Uterus (tissue), 4 donors: Measurements from ENCODE around the gene RBM38. TPM values are rescaled to one million over a fixed set of nuclear protein-coding genes. Genes with fewer than 3 reads are reported as not detected.
A peak's percentile ranks its signal among the peaks of the same experiment; 100 is the strongest.

Source experiments
- DNase-seq, 2 donors: peaks; one replicate each; pipeline ENCODE4 v3.0.0-alpha.2; 2019 to 2020
- H3K27ac ChIP-seq, 2 donors: fragments of 200-600 bp; sonication (generic); 1 replicate in 1 of 2; 2 replicates in 1 of 2; pipeline ENCODE4 v1.5.1; 2016 to 2018
- H3K27me3 ChIP-seq, 2 donors: fragments of 200-600 bp; sonication (generic); one replicate each; pipeline ENCODE4 v1.5.1; 2018 to 2019; ENCODE audit warnings: control low read depth in 1 of 2
- H3K36me3 ChIP-seq, 2 donors: fragments of 200-600 bp; sonication (generic); one replicate each; pipeline ENCODE4 v1.5.1; 2019; ENCODE audit warnings: control low read depth in 1 of 2
- H3K4me1 ChIP-seq, 2 donors: fragments of 200-600 bp; sonication (generic); one replicate each; pipeline ENCODE4 v1.5.1; 2018 to 2019; ENCODE audit warnings: control low read depth in 1 of 2
- H3K4me3 ChIP-seq, 2 donors: fragments of 200-600 bp; sonication (generic); 1 replicate in 1 of 2; 2 replicates in 1 of 2; pipeline ENCODE4 v1.5.1; 2018 to 2019; ENCODE audit warnings: mild to moderate bottlenecking in 1 of 2
- H3K9me3 ChIP-seq, 2 donors: fragments of 200-600 bp; sonication (generic); one replicate each; pipeline ENCODE4 v1.5.1; 2019; ENCODE audit warnings: control low read depth in 1 of 2
- POLR2A ChIP-seq, 2 donors: fragments of 450-650 bp; IDR thresholded peaks; one replicate each; pipeline ENCODE4 v1.6.1; 2016; ENCODE audit warnings: antibody characterized with exemption in 2 of 2, mild to moderate bottlenecking in 1 of 2, moderate library complexity in 1 of 2
- intact Hi-C: fragments of 100-400 bp; cut with DNase I; formaldehyde crosslinking; loops from one replicate; pipeline ENCODE4 v1.15.1; 2023; ENCODE audit warnings: low total_unique reads
- total RNA-seq, 4 donors: library from RNA; depleted of rRNA in 3 of 4; stranded (reverse); fragments of >200 nt in 3 of 4; gene quantifications; one replicate each; pipeline versions ENCODE4 v1.1.0 to v1.2.4, GENCODE V29; 2014 to 2023
- TF ChIP-seq, protein P1 (sequence below), 4 experiments: fragments of 200-600 bp in 2 of 4; fragments of 450-650 bp in 2 of 4; sonication (generic) in 2 of 4; IDR thresholded peaks; one replicate each; pipeline ENCODE4 v1.5.1; 2016 to 2019; ENCODE audit warnings: antibody characterized with exemption in 4 of 4, mild to moderate bottlenecking in 2 of 4, moderate library complexity in 1 of 4
- donor health status: DM: yes; HTN: yes; CAD: no.

RBM38 gene
- total RNA-seq, 4 donors from 2014 or later, result 1.2 to 48.6 (median 8.8) TPM

DNA sequence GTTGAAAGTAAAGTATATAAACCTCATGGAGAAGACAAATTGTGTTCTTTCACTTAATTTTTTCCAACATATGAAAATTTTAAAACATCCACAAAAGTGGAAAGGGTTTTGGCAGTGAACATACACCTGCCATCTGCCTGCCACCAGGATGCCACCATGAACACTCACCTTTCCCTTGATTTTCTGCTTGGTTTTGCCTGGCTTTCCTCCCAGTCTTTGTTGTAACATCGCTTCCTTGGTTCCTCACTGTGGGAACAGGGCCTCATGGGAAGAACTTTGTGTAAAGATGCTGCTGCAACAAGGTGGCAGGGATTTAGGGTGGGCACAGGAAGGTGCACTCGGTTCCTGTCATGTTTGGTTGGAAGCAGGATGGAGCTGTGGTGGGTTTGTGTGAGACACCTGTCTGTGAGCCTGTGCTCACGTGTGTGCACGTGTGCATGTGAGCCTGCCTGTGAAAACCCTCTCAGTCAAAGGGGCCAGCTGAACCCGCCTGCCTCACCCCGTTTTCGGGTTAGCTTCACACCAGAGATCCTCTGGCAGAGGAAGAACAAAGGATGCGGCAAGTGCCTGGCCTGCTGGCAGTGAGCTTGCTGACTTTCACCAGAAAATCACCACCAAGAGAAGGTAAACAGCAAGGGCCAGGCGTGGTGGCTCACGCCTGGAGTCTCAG, 11.0 kb upstream of the RBM38 start:
- DNase-seq, result no peak
- no peaks in the 10 kb centered on the region for H3K36me3 ChIP-seq
- intact Hi-C loops, result loop anchor here (5.0 kb wide), 1 partner anchor 117 kb away; no protein-coding TSS in a partner anchor

DNA sequence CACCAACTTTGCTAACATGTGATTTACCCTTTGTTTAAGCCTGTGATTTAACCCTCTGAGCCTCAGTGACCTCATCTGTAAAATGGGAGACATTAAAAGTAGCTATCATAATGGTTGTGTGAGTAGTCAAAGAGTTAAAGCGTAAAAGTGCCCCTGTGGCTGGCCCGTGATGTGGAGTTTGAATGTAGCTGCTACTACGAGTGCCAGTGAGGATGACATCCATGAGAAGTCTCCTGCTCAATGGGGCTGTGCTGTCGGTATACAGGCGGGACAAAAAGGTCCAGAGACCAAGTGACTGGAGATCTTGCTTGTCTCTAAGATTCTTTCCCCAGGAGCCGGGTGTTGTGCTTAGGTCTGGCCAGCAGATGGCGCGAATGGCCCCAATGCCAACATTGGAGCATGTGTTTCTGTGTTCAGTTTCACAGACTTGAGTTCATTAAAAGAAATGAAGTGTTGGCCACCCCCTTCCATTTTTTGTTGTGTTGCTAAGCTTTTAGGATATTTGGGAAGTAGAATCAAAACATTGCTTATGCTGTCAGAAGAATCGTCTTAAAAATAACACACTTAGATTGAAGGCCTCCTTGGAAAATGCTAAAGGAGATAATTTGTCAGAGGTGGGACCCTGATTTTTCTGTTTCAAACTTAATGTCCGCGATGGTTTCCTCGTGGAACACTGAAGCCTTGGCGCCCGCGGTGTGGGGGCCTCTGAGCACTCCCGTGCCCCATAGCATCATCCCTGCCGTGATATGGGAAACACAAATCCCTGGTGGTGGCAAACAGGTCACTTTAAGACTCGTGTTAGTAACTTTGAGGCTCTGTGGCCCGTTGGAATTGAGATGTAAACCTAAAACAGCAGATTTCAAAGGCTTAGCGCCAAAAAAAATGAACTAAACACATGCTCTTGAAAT, 9.3 kb upstream of the RBM38 start:
- Histone ChIP-seq H3K4me3 (no peak overlapping the region), H3K36me3 (no peaks in the 10 kb centered on the region), H3K9me3 (no peaks in the 10 kb centered on the region), H3K4me1 (no peaks in the 10 kb centered on the region), H3K27me3 (no peaks in the 10 kb centered on the region), H3K27ac (no peak overlapping the region)
- peak; percentile 83 for DNase-seq
- intact Hi-C loops, result loop anchor here (5.0 kb wide), 1 partner anchor 115 kb away; no protein-coding TSS in a partner anchor
- TF ChIP-seq, protein P1, sequence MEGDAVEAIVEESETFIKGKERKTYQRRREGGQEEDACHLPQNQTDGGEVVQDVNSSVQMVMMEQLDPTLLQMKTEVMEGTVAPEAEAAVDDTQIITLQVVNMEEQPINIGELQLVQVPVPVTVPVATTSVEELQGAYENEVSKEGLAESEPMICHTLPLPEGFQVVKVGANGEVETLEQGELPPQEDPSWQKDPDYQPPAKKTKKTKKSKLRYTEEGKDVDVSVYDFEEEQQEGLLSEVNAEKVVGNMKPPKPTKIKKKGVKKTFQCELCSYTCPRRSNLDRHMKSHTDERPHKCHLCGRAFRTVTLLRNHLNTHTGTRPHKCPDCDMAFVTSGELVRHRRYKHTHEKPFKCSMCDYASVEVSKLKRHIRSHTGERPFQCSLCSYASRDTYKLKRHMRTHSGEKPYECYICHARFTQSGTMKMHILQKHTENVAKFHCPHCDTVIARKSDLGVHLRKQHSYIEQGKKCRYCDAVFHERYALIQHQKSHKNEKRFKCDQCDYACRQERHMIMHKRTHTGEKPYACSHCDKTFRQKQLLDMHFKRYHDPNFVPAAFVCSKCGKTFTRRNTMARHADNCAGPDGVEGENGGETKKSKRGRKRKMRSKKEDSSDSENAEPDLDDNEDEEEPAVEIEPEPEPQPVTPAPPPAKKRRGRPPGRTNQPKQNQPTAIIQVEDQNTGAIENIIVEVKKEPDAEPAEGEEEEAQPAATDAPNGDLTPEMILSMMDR (IDR thresholded peaks at IDR 0.05), result peak; percentile 87 to 93 (median 92)
- no peak for TF ChIP-seq POLR2A (IDR thresholded peaks at IDR 0.05)

More for the DNA sequence above, 11.0 kb upstream of the RBM38 start:
- Histone ChIP-seq H3K4me3 (no peak overlapping the region), H3K9me3 (no peaks in the 10 kb centered on the region), H3K27me3 (no peaks in the 10 kb centered on the region), H3K4me1 (no peaks in the 10 kb centered on the region), H3K27ac (no peak overlapping the region)
- TF ChIP-seq, protein P1 (IDR thresholded peaks at IDR 0.05), result no peak
- no peak for TF ChIP-seq POLR2A (IDR thresholded peaks at IDR 0.05)

DNA sequence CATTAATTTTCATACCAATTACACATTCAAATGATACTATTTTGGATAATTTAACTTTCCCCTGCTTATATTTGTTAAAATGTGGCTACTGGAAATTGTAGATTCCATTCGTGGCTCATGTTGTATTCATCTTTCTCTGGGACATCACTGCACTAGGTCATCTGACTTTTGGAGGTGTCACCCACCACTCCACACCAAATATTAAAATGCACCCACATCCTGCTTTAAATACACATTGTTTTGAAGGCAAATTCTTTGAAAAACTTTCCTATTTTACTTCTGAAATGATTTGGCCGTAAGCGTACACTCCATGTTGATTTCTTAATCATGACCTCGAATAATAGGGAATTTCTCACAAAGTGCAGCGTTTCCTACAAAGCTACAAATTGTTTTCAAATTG, 8.7 kb upstream of the RBM38 start:
- no peak overlapping the region for H3K27ac ChIP-seq
- DNase-seq, result no peak
- no peaks in the 10 kb centered on the region for H3K4me1 ChIP-seq
- intact Hi-C loops, result loop anchor here (5.0 kb wide), 1 partner anchor 115 kb away; no protein-coding TSS in a partner anchor
- H3K27me3 ChIP-seq, result no peaks in the 10 kb centered on the region
- H3K9me3 ChIP-seq, result no peaks in the 10 kb centered on the region
- TF ChIP-seq, protein P1 (IDR thresholded peaks at IDR 0.05), result no peak
- no peak for TF ChIP-seq POLR2A (IDR thresholded peaks at IDR 0.05)
- no peak overlapping the region for H3K4me3 ChIP-seq
- H3K36me3 ChIP-seq, result no peaks in the 10 kb centered on the region

DNA sequence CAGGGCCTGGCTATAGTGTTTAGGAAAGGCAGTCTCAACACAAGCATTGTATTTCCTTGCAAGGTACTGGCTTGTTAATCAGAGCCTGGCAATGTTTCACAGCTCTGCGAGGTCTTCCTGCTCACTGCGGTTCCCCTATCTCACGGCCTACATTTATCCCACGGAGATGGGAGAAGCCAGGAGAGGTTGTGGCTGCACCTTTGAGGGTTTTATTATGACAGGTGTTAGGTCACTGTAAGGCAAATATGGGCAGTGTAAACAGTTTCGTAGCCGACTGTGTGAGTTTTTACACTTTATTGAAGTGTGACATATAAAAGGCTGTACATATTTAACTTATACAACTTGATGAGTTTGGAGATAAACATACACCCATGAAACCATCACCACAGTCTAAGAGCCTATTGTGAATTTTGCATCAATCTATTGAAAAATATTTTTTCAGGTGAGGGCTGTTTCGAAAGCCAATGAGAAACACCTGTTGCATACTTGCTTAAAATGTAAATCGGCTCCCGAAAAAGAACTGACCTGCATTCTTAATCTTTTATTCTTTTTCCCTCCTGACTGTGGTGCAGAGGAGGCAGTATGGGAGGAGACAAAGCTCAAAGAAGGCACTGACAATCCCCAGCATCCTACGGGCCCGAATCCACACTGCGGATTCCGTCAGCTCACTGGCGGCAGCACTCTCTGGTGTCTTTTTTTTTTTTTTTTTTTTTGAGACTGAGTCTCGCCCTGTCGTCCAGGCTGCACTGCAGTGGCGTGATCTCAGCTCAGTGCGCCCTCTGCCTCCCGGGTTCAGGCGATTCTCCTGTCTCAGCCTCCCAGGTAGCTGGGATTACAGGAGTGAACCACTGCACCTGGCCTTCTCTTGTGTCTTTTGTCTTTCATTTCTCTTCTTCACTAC, 7.5 kb upstream of the RBM38 start:
- TF ChIP-seq, protein P1 (IDR thresholded peaks at IDR 0.05), result no peak
- no peak for TF ChIP-seq POLR2A (IDR thresholded peaks at IDR 0.05)
- no peaks in the 10 kb centered on the region for H3K9me3 ChIP-seq
- H3K27ac ChIP-seq, result no peak overlapping the region
- no peaks in the 10 kb centered on the region for H3K36me3 ChIP-seq
- no peaks in the 10 kb centered on the region for H3K27me3 ChIP-seq
- intact Hi-C loops, result loop anchor here (5.0 kb wide), 1 partner anchor 114 kb away; no protein-coding TSS in a partner anchor
- no peak for DNase-seq
- no peaks in the 10 kb centered on the region for H3K4me1 ChIP-seq
- H3K4me3 ChIP-seq, result no peak overlapping the region
